ENCODE results near the gene INTS1. TPM values are rescaled to one million over a fixed set of nuclear protein-coding genes. Genes with fewer than 3 reads are reported as not detected.

INTS1 gene
- total RNA-seq, 1 donor from 2014 or later = 56.3 TPM

DNA sequence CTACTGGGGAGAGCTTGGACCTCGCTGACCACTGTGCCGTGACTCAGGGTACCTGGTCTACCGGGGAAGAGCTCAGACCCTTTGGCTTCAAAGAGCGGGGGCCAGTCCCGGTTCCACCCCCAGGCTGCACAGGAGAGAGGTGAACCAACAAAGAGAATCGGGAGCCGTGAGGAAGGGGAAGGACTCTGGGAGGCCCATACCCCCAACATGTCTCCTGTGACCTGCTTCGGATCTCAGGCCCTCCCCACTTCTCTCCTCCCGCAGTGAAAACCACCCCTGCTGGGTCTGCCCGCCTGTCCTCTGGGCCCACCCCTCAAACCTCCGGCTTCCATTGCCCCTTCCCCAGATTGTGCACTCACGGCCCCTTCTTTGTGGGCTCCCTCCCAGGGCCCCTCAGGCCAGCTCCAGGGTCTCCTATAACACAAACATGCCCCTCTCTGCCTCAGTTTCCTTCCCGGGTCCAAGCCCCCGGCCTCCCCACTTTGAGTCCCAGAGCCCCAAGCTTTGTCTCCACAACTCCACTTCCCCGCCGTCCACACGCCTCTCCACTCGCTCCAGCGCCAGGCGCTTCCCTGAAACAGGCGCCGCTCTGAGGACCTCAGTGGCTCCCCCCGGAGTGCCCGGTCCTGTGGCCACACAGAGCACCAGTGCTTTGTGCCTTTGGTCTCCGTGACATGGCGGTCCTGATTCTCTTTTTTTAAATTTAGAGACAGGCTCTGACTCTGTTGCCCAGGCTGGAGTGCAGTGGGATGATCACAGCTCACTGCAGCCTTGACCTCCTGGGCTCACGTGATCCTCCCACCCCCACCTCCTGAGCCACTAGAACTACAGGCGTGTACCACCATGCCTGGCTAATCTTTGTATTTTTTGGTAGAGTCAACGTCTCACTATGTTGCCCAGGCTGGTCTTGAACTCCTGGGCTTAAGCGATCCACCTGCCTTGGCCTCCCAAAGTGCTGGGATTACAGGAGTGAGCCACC lies 7.5 kb upstream of the INTS1 start:
- DNase-seq (ENCODE audit: low spot score) = no peak

DNA sequence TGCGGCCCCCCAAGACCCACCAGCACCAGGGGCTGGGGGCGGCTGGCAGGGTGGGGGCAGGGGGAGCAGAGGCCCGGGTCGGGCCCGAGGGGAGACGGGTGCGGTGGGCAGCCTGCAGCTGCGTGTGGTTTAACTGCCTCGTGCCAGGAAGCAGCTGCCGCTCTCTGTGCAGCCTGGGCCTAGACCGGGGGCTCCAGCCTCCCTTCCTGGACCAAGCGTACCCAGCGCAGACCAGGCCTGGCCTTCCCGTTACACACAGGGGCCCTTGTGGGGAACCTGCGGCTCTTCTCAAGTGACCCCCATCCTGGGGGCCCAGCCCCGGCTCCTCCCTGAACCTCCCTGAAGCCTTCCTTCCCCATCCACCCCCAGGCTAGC lies 6.6 kb upstream of the INTS1 start:
- DNase-seq (ENCODE audit: low spot score) = no peak

DNA sequence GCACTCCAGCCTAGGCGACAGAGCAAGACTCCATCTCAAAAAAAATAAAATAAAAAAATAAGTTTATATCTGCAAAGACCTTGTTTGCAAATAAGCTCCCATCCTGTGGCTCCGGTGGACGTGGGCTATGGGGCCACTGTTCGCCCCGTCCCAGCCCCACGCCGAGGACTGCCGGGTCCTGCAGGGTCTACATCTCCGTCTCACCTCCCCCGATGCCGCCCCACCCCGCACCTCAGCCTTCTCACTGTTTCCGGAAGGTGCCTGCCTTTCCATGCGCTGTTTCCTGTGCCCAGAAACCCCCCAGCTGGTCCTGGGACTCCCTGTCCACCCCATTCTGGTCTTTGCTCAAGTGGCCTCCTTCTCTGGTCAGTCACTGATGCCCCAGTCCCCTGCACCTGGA lies 5.0 kb upstream of the INTS1 start:
- DNase-seq (ENCODE audit: low spot score) = no peak

DNA sequence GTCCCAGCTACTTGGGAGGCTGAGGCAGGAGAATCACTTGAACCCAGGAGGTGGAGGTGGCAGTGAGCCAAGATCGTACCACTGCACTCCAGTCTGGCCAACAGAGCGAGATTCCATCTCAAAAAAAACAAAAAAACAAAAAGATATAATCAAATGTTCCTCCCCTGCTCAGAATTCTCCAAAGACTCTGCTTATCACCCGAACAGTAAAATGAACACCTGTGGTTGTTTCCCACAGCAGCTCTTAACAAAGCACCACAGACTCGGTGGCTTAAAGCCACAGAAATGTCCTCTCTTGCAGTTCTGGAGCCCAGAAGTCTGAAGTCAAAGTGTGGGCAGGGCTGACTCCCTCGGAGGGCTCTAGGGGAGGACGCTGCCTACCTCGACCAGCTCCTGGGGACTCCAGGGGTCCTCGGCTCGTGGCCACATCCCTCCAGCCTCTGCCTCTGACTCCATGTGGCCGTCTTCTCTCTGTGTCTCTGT lies 4.1 kb upstream of the INTS1 start:
- DNase-seq (ENCODE audit: low spot score) = no peak

DNA sequence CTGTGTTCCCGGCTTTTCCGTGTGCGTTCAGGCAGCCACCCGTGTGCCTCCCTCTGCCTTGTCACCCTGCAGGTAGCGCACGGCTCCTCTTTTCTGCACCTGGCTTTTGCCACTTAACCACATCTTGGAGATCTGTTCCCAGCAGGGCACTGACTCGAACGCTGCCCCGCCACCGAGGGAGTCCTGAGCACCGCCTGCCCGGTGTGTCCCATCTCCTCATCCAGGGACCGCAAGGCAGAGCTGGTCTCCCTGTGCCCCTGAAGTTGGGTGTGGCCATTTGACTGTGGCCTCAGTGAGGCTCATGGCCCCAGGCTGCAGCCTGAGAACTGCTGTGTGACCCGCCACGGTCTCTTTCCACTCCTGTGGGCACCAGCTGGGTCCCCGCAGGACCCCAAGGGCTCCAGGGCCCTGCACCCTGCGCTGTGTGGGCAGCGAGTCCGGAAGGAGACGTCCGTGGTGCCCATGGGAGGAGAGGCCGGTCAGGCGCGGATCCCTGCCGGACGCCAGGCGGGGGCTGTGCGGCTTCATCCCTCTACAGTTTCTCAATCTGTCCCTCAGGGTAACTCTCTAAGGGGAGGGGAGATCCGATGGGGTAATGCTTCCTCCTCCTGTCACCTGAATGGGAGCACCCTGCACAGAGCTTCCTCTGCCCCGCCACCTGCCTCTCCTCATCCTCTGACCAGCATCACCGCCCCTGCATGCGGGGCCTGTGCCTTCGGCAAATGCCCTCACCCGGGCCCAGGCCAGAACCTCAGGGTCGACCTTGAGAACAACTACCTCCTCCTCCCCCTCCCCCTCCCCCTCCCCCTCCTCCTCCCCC lies 1.8 kb upstream of the INTS1 start:
- no peak for DNase-seq (ENCODE audit: low spot score)

DNA sequence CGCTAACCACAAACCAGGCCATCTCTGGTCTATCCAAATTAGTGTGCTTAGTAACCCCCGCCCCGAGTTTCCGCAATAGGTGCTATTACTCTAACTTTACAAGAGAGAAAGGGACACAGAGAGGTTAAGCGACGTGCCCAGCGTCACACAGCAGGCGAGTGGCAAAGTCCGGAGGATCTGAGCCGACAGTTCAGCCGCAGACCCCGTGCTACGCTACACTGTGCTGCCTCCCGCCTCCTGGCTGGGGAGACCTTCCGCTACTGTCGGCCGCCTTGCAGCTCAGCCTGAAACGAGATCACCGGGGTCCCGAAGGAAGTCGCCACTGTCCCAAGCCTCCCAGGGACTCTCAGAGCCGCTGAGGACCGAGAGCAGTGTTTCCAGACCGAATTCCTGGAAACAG lies 799 bp downstream of the INTS1 start:
- no peak for DNase-seq (ENCODE audit: low spot score)

DNA sequence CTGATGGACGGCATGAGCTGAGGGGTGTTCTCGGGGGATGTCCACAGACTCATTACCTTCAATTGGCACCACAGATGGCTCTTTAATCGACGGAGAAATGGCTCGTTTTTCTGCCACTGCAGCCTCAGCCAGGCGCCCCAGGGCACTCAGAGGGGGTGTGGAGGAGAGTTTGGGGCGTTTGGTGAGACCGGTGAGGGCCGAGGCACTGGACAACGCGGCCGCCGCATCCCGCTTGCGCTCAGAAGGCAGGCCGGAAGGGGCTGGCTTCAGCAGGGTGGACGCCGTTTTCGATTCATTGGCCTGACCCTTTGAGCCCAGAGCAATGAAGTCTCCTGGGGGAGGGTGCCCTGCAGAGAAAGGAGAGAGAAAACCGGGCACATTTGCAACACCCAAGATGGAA lies 1.3 kb downstream of the INTS1 start:
- DNase-seq (ENCODE audit: low spot score) = no peak

DNA sequence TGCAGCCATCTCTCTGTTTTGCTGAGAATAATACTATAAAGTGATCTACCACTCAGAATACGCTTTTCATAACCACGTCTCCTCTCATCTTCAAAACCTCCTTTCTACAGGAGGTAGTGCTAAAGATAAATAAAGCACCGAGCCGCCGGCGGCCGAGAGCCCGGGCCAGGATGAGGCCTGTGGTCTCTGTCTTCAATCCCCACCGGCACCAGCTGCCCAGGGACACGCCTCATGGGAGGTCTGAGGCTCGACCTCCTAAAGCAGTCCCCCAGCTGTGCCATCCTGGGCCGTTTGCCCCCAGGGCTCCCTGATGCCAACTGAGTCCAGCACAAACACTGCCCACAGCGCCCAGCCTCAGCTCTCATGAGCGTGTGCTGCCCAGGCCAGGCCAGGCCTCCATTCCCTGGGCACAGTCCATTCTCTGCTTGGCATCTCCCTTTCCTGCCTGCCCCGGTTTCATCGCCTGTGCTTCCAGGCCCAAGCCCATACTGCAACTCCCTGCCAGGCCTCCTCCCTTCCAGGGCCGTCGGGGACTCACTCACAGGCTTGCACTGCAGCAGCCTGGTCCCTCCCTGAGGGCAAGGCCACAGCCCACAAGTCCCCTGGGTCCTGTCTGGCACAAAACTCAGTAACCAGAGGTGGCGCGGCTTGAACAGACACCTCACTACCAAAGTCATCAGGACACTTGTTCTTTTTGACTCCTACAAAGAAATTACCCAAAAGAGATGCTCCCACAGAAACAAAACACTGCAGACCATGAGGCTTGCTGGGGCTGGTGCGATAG lies 2.5 kb downstream of the INTS1 start:
- DNase-seq (ENCODE audit: low spot score) = no peak

DNA sequence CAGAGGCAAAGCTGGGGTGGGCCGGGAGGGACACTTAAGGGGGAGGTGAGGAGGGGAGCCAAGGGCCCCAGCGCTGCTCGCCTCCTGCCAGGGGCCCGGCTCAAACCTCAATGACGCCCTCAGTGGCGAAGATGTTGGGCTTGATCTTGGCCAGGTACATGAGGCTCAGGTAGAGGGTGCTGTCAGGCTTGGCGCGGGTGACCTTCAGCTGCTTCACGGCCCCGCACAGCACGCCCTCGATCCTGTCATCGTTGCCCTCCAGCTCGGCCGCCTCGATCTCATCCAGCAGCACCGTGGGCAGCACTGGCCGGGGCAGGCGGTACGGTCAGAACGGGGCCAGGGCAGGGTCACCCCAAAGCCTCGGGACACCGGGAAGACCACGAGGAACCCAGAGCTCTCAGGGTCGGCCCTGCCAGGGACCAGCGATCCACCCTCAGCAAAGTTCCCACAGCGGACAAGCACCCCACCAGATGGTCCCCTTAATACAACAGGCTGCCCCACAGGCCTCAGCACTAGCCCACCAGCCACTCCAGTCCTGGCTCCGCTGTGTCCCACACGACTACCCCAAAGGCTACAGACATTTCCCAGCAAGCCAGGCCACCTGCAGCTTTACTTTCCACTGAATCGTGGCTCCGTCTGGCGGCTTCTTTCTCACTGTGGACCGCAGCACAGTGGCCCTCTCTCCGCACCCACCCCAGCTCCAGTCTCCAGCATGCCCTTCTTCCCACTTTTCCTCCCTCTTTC lies 4.0 kb downstream of the INTS1 start:
- DNase-seq (ENCODE audit: low spot score) = no peak

DNA sequence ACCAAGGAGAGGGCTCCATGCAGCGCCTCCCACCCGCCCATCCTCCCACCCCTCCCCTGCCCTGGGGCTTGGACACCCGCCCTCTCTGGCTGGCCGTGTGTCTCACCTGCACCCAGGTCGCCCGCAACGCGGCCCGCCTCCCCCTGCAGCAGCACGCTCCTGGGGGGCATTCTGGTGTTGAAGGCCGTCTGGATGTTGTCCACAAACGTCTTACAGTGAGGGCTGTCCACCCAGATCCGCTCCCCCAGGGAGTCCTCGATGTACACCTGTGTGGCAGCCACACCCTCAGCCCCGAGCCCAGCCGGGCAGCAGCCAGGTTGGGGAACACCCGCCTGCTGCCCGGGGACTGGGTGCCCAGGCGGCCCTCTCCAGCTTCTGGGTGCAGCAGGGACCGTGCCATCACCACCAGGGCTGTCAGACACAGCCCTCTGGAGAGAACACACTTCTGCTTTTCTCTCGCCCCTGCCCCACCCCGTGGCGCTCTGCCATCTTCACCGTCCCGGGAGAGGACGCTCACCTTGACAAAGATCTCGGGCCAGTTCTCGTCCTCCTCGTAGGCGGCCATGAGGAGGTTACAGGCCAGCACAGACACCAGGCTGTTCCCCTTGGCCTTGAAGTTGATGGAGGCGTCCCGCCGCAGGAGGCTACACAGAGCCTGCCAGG lies 4.7 kb downstream of the INTS1 start:
- DNase-seq (ENCODE audit: low spot score) = no peak

DNA sequence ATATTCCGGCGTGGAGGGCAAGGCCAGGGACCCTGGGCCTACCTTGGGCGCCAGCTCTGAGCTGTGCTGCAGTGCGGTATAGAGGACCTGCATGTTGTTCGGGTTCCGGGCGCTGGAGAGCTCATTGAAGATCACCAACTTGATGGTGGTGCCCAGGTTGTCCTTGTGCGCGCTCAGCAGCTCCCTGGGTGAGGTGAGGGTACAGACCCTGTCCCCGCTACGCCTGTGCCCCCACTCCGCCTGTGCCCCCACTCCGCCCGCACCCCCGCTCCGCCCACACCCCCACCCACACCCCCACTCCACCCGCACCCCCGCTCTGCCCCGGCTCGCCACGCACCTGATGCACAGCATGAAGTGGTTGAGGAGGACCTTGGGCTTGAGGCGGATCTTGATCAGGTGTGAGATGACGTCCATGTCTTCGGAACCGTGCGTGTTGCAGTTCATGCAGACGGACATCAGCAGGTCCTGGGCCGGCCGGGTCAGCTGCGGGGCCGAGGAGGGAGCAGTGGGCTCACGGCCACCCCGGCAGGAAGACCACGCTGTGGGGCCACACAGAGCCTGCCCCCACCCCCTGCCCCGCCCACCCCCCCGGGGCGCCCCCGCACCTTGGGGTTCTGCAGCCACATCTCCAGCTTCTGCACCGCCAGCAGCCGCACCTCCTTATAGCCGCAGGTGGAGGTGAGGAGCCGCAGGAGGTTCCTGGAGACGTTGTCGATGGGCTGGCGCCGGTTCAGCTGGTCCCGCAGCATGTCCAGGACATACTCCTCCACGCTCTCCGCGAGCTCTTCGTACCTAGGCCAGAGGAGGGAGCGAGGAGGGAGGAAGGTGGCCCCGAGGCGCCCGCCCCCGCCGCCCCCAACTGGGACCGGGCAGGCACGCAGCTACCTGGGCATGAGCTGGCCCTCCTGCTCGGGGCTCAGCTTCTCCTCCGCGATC lies 5.6 kb downstream of the INTS1 start:
- no peak for DNase-seq (ENCODE audit: low spot score)

DNA sequence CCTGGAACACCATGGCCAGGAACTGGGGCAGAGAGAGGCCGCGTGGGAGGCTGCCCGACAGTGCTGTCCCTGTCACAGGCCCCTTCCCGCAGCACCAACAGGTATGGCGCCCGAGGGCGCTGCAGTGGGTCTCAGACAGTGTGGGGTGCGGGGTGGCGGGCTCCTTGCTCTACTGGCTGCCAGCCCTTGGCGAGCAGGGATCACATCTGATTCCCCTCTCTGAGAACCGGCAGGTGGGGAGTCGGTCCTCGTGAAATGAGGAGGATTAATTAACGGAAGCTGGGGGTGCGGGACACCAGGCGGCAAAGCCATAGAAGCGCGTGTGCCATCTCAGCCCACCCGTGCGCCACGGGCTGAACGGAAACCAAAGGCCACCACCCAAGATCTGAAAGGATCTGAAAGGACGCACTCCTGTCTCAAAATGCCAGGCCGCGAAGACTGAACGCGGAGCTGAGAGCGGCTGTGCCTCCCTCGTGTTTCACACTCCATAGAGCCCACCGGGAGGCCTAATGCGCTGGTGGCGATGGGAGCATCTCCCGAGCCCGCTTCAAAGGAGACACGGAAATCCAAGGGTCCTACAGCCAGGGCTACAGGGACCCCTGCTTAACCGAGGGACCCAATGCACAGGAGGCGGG lies 6.8 kb downstream of the INTS1 start:
- DNase-seq (ENCODE audit: low spot score) = no peak

DNA sequence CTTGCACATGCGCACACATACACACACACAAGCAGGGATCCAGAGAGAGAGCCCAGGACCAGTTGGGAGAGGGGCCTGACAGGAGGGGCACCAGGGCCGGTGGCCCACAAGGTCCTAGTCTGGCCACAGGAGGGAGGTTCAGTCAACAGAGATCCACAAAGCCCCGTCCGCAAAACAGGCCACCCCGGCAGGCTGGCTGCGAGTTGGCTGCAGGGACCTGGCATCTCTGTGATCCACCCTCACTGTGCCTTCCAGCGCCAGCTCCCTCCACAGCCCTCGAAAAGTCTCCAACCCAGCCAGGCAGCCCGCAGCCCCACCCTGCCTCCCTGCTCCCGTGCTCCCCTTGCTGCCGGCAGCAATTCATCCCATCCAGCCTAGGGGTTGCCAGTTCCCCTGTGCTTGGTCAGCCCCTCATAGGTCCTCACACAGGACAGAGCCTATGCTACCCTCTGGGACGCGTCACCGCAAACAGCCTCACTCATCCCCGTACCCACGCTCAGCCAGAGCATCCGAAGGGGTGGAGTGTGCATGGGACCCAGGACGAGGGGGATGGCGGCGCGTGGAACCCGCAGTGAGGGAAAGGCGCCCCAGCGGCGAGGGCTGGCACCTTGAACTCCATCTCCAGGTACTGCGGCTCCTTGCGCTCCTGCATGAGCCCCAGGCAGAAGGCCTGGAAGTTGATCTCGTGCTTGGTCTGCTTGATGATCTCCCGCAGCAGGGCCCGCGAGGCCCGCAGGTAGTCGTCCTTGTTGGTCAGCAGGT lies 7.5 kb downstream of the INTS1 start:
- no peak for DNase-seq (ENCODE audit: low spot score)

DNA sequence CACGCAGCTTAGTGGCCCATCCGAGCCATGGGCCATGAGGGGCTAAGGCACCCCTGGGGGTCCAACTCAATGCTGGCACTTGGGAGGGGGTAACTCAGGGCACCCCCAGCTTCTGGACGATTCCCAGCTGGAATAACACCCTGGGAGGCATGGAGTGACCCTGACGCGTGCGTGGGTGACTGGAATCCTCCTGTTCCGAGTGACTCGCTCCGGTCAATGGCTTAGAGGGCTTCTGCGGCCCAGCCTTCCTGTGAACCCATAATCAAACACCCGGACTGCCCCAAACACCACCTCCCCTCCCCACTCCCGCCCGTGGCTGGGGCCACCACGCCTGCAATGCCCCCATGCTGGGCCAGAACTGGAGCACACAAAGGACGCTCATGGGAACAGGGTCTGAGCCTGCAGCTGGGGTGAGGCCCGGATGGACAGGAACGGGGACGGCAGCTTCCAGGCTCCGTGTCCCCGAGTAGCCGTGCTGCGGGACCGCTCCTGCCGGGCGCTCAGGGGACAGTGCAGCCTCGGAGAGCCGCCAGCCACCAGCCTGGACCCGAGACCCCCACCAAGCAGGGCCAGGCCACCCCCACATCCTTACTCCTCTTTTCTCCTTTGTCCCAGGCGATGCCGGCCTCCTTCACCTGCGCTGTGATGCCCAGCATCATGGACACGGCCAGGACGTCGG lies 8.5 kb downstream of the INTS1 start:
- no peak for DNase-seq (ENCODE audit: low spot score)

DNA sequence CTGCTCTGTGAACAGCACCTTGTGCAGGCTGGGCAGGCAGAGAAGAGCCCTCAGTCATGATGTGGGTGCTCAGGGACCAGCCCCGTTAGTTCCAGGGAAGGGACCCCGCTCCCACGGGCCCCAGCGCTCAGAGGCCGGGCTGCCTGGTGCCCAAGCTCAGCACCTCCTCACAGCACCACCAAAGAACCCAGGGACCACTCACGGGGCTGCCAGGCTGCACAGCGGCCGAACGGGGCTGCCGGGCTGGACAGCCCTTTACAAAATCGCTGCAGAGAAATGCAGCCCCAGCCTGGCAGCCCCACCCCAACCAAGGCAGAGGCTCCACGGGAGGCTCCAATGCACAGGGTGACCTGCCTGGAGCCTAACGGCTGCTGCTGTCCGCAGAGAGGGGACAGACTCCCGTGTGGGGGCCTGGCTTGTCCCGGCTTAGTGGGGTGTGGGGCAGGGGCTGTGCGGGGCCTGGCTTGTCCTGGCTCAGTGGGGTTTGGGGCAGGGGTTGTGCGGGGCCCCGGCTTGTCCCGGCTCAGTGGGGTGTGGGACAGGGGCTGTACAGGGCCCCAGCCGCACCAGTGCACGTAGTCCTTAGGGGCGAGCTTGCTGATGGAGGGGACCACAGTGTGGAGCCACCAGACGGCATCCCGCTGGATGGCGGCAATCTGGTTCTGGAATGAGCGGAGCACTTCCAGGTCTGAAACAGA lies 9.2 kb downstream of the INTS1 start:
- no peak for DNase-seq (ENCODE audit: low spot score)

DNA sequence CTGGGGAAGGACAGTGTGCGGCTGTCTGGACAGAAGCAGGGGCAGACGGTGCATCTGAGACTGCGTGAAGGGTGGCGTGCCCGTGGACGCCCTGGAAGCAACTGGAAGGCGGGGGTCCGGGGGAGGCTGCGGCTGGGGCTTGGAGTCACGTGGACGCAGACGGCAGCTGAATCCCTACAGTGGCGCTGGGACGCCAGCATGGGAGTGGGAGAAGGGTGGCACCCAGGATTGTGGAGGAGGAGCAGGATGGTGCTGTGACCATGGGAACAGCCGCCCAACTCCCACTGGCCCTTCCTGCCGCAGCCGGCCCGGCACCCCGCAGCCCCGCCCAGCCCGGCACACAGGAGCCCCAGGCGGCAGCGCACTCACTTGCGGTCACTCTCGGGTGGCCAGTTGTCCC lies 9.7 kb downstream of the INTS1 start:
- no peak for DNase-seq (ENCODE audit: low spot score)

DNA sequence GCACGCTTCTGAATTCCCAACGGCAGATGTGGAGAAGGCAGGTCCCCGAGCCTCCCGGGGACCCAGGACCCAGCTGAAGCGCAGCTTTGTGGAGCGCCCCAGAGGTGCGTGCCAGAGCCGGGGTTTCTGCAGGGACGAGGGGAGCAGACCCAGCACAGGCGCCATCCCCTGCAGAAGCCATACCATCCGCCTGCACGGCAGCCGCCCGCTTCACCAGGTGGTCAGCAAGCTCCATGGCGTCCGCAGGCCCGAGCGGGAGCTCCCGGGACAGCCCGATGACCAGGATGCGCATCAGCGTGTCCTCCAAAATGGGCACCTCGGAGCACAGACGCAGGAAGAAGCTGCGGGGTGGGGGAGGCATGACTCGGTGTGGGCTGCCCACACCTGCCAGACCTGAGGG lies 10.6 kb downstream of the INTS1 start:
- no peak for DNase-seq (ENCODE audit: low spot score)
